ENCODE data around the gene FOSL1.

GRCh38 chr11:65922565-65922964, 22.4 kb upstream of the FOSL1 start:
- TF ChIP-seq, protein P1, sequence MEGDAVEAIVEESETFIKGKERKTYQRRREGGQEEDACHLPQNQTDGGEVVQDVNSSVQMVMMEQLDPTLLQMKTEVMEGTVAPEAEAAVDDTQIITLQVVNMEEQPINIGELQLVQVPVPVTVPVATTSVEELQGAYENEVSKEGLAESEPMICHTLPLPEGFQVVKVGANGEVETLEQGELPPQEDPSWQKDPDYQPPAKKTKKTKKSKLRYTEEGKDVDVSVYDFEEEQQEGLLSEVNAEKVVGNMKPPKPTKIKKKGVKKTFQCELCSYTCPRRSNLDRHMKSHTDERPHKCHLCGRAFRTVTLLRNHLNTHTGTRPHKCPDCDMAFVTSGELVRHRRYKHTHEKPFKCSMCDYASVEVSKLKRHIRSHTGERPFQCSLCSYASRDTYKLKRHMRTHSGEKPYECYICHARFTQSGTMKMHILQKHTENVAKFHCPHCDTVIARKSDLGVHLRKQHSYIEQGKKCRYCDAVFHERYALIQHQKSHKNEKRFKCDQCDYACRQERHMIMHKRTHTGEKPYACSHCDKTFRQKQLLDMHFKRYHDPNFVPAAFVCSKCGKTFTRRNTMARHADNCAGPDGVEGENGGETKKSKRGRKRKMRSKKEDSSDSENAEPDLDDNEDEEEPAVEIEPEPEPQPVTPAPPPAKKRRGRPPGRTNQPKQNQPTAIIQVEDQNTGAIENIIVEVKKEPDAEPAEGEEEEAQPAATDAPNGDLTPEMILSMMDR (IDR thresholded peaks at IDR 0.05): no peak
- TF ChIP-seq POLR2A (IDR thresholded peaks at IDR 0.05): no peak

Measured in heart left ventricle (tissue), 13 donors.